ENCODE measurements around the gene LTBP1.
"Not testable (repeated sequence)": the region's sequence is repeated elsewhere in the genome, so short reads cannot be mapped to it uniquely, and the experiment has no call there.

Gene LTBP1

DNA sequence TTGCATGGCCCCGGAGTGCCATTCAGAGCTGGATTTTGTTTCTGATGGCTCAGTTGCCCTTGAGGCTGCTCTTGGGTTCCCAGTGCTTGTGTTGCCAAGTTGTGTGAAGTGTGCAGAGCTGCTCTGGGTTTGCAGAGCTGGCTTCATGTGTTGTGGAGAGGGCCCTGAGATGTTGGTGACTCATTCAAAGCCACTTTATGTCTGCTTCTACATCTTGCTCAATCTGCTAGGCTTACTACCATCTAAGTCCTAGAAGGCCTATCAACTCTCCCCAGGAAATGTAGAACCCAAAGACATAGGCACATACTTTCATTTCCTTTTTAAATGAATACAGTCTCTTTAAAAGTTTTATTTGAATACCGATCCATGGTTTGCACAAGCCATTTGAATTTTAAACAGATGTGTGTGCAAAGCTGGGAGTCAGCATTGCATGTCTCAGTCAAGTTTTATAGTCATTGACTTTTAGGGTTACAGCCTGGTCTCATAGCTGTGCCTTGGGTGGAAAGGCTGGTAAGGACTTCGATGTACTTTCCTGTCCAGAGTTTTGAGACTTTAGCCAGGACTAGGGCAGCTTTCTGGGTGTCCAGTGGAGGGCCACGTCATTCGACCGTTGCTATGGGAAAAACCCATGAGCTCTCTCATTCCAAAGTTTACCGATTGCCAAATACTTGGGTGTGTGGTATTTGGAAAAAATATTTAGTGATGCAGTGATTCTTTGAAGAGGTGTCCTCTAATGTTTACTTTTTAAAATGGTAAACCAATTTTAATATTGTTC is 105.0 kb downstream of the LTBP1 start:
- no peak for DNase-seq

DNA sequence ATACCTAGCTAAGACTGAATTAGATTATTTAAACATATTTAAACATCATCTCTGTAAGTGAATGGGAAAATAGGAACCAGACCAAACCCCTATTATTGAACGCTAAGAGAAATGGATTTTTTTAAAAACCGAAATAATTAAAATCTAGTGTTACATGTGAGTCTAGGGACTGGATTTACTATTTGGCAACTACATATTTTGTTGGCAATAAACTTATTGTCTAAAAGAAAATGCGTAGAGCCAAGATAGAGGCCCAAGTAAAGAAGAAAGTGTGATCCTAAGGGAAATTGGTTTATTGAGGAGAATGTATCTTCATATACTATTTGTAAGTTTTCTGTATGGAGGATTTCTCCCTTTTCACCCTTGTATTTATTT is 105.6 kb downstream of the LTBP1 start:
- no peak for DNase-seq

GRCh38 chr2:33052795-33053194 is 106.0 kb downstream of the LTBP1 start:
- DNase-seq, result not testable (repeated sequence)

- no peak for DNase-seq
Observed at GRCh38 chr2:33056170-33056569, 109.4 kb downstream of the LTBP1 start.

GRCh38 chr2:33057307-33058028 is 110.7 kb downstream of the LTBP1 start:
- DNase-seq, result not testable (repeated sequence)

GRCh38 chr2:33058716-33059470 is 112.1 kb downstream of the LTBP1 start:
- DNase-seq, result no peak

- no peak for DNase-seq
Observed at GRCh38 chr2:33059471-33060156, 112.9 kb downstream of the LTBP1 start.

DNA sequence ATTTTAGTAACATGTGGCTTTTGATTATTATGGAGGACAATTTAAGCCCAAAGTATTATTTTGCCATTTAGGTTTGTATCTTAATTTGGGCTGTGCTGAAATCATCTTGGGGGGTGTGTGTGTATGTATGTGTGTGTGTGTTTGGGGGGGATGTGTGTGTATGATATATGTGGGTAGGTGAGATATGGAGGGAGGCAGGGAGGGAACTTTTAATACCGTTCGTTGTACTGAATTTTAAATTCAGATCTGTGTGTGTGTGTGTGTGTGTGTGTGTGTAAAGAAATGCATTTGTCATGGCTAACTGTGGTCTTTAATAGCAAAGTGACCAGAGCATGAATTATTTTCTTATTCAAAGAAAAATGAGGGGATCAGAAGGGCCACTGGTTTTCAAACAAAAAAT is 113.7 kb downstream of the LTBP1 start:
- no peak for DNase-seq

DNA sequence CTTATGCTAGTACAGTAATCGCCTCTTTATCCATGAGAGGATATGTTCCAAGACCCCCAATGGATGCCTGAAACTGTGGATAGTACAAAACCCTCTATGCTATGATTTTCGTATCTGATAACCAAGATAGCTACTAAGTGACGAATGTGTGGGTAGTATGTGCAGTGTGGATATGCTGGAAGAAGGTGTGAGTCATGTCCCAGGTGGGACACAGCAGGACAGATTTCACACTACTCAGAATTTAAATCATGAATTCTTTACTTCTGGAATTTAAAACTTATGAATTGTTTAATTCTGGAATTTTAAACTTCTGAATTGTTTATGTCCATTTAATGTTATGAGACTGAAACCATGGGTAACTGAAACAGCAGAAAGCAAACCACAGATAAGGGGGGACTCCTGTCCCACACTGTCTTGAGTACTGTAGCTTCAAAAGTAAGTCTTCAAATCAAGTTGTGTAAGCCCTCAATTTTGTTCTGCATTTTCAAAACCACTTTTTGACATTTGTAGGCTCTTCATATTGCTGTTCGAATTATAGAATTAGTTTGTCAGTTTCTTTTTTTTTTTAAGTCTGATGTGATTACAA is 116.0 kb downstream of the LTBP1 start:
- no peak for DNase-seq

DNA sequence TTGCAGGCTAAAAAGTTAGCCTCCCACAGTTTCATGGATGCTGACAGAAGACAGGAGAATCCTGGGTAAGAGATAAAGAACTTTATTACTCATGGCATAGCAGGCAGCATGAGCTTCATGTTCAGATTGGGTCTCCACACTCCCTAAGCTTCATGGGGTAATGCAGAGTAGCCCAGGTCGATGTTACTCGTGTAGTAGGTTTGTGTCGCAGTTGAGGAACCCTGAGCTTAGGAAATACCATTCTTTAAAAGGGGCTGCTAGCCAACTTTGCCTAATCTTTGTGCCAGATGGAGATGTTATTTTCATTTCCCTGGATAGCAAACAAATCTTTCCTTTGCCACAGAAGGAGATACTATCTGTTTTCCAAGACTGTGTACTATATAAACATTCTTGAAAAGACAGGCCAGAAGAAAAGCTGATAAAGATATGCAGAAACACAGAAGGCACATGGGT is 117.6 kb downstream of the LTBP1 start:
- DNase-seq, result no peak

- no peak for DNase-seq
Observed at GRCh38 chr2:33067598-33067997, 120.8 kb downstream of the LTBP1 start.

GRCh38 chr2:33068261-33068660 is 121.5 kb downstream of the LTBP1 start:
- no peak for DNase-seq

- DNase-seq, result no peak
Observed at GRCh38 chr2:33069894-33070651, 123.3 kb downstream of the LTBP1 start.

GRCh38 chr2:33071591-33071990 is 124.8 kb downstream of the LTBP1 start:
- no peak for DNase-seq

DNA sequence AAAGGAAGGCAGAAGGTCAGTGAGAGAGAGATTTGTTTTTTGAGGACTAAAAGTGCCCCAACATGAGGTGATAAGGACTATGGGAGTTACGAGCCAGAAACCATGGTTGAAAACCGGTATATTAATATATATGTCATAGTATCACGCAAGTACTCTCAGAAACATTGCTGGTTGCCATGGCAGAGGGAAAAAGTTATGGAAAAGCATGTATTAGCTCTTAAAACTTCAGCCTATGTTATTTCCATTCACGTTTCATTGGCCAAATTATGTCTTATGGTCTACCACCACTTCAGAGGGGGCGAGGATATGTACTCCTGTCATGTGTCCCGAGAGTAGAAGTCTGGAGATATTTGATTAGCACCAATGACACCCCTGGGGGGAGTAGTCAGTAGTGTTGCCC is 125.9 kb downstream of the LTBP1 start:
- no peak for DNase-seq

- no peak for DNase-seq
Observed at GRCh38 chr2:33073018-33073417, 126.3 kb downstream of the LTBP1 start.

- no peak for DNase-seq
Observed at GRCh38 chr2:33074197-33074596, 127.4 kb downstream of the LTBP1 start.

DNA sequence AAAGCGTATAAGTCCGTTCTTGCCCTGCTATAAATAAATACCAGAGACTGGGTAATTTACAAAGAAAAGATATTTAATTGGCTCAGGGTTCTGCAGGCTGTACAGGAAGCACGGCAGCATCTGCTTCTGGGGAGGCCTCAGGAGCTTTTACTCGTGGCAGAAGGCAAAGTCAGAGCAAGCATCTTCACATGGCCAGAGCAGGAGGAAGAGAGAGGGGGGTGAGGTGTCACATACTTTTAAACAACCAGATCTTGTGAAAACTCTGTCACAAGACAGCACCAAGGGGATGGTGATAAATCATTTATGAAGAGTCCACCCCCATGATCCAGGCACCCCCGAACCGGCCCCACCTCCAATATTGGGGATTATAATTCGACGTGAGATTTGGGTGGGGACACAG is 130.6 kb downstream of the LTBP1 start:
- DNase-seq, result no peak

- DNase-seq, result no peak
Observed at GRCh38 chr2:33077844-33078243, 131.1 kb downstream of the LTBP1 start.

DNA sequence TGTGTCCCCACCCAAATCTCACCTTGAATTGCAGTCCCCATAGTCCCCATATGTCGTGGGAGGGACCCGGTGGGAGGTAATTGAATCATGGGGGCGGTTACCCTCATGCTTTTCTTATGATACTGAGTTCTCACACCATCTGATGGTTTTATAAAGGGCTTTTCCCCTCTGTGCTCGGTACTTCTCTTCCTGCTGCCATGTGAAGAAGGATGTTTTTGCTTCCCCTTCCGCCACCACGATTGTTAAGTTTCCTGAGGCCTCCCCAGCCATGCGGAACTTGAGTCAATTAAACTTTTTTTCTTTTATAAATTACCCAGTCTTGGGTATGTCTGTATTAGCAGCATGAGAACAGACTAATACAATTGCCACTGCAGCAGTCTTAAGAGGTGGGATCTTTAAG is 134.9 kb downstream of the LTBP1 start:
- no peak for DNase-seq

GRCh38 chr2:33083699-33084387 is 137.1 kb downstream of the LTBP1 start:
- DNase-seq, result no peak

Data from NCI-H1092 (cell line).